Esophagus squamous epithelium (tissue), 4 donors: ENCODE data around the gene DTWD1.

Experiments used
- POLR2A ChIP-seq, 4 donors: fragments of 450-650 bp; IDR thresholded peaks; one replicate each; pipeline ENCODE4 v1.6.1; 2017; ENCODE audit warnings: antibody characterized with exemption in 4 of 4, mild to moderate bottlenecking in 4 of 4, moderate library complexity in 3 of 4
- TF ChIP-seq, protein P1 (sequence below), 6 experiments: fragments of 450-650 bp in 4 of 6; fragments of 200-600 bp in 2 of 6; sonication (generic) in 2 of 6; IDR thresholded peaks; one replicate each; pipeline ENCODE4 v1.5.1; 2016 to 2019; ENCODE audit warnings: antibody characterized with exemption in 6 of 6, mild to moderate bottlenecking in 4 of 6, moderate library complexity in 4 of 6

DNA sequence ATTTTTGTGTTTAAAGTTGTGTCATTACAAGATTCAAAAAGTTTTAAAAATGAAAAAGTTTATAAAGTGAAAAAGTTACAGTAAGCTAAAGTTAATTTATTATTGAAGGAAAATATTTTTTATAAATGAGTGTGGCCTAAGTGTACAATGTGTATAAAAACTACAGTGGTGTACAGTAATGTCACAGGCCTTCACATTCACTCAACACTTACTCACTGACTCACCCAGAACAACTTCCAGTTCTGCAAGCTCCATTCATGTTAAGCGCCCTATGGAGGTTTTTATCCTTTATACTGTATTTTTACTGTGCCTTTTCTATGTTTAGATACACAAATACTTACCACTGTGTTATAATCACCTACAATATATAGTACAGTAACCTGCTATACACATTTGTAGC is 76.3 kb downstream of the DTWD1 start:
- TF ChIP-seq, protein P1, sequence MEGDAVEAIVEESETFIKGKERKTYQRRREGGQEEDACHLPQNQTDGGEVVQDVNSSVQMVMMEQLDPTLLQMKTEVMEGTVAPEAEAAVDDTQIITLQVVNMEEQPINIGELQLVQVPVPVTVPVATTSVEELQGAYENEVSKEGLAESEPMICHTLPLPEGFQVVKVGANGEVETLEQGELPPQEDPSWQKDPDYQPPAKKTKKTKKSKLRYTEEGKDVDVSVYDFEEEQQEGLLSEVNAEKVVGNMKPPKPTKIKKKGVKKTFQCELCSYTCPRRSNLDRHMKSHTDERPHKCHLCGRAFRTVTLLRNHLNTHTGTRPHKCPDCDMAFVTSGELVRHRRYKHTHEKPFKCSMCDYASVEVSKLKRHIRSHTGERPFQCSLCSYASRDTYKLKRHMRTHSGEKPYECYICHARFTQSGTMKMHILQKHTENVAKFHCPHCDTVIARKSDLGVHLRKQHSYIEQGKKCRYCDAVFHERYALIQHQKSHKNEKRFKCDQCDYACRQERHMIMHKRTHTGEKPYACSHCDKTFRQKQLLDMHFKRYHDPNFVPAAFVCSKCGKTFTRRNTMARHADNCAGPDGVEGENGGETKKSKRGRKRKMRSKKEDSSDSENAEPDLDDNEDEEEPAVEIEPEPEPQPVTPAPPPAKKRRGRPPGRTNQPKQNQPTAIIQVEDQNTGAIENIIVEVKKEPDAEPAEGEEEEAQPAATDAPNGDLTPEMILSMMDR (IDR thresholded peaks at IDR 0.05) = no peak
- no peak for TF ChIP-seq POLR2A (IDR thresholded peaks at IDR 0.05)
